GM12872 (cell line): ENCODE results near the gene ISG20.
A peak's percentile ranks its signal among the peaks of the same experiment; 100 is the strongest.

ENCODE experiments used
- TF ChIP-seq, protein P1 (sequence below): IDR thresholded peaks from 3 replicates; pipeline ENCODE4 v1.5.1; 2011; ENCODE audit warnings: low read depth, mild to moderate bottlenecking, low read length, moderate library complexity; ENCODE audit not compliant: insufficient read depth

ISG20 gene

DNA sequence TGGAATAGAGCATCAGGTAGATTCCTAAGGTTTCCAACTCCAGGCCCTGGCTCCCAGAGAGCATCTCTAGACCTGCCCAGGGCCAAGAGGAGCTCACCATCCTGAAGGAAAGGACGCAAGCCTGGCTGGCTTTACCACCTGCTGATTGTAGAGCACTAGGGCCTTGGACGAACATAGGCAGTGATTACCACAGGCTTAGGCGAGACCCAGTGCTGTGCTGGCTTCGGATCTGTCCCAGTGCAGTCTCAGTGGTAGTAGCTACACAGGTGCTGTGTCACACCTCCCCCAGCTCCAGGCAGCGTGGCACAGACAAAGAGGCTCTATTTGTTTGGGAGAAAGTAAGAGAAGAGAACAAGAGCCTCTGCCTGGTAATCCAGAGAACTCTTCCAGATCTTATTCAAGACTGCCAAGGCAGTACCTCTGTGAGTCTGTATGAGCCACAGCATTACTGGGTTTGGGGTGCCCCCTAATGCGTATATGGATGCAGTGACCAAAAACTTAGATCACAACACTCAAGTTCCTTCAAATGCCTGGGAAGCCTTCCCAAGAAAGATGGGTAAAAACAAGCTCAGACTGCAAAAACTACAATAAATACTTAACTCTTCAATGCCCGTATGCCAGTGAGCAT lies 25.4 kb downstream of the ISG20 start:
- TF ChIP-seq, protein P1, sequence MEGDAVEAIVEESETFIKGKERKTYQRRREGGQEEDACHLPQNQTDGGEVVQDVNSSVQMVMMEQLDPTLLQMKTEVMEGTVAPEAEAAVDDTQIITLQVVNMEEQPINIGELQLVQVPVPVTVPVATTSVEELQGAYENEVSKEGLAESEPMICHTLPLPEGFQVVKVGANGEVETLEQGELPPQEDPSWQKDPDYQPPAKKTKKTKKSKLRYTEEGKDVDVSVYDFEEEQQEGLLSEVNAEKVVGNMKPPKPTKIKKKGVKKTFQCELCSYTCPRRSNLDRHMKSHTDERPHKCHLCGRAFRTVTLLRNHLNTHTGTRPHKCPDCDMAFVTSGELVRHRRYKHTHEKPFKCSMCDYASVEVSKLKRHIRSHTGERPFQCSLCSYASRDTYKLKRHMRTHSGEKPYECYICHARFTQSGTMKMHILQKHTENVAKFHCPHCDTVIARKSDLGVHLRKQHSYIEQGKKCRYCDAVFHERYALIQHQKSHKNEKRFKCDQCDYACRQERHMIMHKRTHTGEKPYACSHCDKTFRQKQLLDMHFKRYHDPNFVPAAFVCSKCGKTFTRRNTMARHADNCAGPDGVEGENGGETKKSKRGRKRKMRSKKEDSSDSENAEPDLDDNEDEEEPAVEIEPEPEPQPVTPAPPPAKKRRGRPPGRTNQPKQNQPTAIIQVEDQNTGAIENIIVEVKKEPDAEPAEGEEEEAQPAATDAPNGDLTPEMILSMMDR = peak; percentile 52

DNA sequence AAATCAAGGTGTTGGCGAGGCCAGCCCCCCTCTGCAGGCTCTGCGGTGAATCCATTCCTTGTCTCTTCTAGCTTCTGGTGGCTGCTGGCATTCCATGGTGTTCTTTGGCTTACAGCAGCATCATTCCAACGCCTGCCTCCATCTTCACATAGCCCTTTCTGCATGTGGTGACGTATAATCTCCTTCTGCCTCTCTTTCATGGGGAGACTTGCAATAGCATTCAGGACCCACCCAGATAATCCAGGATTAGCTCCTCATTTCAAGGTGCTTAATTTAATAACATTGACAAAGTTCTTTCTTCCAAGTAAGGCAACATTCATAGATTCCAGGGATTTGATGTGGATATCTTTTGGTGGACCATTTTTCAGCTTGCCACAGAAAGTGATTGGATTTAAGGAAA lies 35.8 kb downstream of the ISG20 start:
- TF ChIP-seq, protein P1 = no peak

DNA sequence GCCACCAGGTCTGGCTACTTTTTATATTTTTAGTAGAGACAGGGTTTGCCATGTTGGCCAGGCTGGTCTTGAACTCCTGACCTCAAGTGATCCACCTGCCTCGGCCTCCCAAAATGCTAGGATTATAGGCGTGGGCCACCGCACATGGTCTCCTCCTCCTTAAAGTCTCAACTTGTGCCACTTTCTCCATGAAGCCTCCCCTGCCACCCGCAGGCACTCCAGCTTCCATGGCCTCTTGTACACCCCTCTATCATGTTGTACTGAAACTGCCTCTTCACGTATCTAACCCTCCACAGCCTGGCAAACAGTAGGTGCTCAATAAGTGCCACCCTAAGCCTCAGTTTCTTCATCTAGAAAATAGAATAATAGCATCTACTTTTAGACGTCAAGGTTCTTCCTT lies 39.9 kb downstream of the ISG20 start:
- TF ChIP-seq, protein P1 = no peak

DNA sequence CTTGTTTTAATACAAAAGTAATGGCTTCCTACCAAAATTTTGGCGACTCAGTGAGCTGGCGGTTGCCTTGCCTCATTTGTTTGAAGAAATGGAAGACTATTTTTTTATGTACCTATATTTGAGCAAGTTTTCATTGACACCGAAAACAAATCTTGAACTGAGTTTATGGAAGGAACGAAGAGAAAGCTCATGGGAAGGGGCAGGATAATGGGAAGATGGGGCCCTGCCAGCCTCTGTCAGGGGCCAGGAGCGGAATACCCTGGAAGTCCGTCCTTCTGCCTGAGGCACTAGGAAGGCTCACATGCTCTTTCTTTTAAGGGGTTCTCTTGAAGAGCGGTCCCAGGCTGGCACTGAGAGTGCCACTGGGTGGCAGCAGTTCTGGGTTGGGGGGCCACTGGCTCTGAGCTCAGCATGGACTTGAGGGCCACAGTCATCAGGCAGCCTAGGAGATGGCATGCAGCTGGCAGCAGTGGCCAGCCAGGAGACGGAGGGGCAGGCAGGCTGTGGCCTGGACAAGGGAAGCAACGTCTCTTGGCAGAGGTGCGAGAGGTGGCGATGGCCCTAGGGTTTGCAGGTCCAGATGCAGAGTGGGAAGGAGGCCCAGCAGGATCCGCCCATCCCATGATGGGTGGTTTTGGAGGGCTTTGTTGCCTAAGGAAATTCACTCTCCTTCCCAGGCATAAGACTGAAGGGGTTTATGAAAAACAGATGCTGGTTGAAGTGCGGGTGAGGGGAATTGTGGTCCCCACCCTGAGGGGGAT lies 41.6 kb downstream of the ISG20 start:
- TF ChIP-seq, protein P1 = no peak

DNA sequence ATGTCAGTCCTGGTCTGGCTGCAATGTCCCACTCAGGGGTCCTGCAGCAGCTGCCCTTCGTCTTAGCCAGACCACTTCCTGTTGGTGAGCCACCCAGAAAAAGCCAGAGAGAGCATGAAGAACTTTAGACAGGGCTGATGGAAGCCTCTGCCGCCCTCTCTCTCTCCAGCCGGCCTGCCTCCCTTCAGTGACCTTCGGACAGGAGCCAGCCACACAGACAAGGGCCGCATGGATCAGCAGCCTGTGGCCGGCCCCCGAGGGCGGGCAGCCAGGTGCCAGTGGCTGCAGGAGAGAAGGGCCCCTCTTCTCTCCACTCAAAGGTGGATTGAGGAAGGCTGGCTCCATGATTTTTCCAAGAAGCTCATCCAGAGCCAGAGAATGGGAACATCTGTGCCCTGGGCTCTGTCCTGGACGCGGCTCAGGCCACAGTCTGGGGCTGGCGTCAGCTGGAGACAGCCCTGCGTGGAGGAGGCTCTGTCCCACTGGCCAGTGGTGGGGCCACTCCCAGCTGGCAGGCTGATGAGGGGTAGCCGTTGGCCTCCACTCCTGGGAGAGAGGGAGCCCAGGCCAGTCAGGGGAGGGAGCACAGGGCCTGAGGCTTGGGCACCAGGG lies 42.9 kb downstream of the ISG20 start:
- TF ChIP-seq, protein P1 = no peak

DNA sequence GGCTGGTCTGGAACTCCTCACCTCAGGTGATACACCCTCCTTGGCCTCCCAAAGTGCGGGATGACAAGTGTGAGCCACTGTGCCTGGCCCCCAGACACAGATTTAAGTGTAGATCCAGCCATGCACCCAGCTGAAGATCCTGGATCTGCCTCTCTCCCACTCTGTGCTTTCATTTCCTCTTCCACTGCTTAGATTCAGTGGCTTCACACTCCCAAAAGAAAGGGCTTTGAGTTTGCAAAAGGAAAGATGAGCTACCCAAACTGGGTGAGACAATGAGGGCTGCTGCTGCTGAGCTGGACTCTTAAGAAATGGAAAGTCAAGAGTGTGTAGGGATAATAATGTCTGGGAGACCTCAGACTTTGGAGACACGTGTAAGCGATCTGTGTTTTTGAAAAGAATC lies 45.5 kb downstream of the ISG20 start:
- TF ChIP-seq, protein P1 = no peak

DNA sequence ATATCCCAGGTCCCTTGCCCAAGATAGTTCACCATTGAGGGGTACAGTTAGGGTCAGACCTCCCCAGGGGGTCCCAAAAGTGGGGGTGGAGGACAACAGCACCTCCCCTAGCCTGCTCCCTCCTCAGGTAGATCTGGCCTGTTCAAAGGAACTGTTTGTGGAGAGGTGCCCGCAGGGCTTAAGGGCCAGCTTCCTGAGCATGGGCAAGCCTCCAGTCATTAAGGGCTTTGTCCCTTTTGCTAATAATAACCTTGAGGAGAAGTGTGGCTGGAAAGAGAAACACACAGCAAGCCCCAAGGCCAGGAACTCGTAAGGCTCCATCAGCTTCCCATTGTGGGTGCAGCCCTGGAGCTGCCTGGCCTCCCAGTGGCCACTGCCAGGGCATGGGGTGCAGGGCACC lies 47.4 kb downstream of the ISG20 start:
- TF ChIP-seq, protein P1 = no peak
